ENCODE measurements around the gene MMD2.

Gene MMD2

GRCh38 chr7:4866528-4867496, 92.2 kb downstream of the MMD2 start:
- no peak for DNase-seq

- no peak for DNase-seq
These were observed 96.8 kb downstream of the MMD2 start for GRCh38 chr7:4862156-4862555.

DNA sequence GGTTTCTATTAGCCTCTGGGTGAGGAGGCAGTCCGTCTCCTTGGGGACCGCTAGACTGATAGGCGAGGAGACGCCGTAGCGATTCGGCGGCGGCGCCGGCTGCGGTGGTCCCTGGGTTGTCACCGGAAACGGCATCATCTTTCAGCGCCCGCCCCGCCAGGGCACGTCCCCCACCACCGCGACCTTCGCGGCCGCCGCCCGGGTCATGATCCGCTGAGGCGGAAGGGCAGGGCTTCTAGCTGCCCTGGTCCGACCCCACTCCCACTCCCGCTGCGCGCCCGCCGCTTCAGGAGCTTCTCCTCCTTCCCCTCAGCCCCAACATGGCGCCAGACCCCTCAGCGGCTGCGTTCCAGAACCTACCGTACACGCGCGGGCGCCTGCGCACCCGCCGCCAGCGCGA, 97.3 kb downstream of the MMD2 start, which contains the start of gene PAPOLB:
Gene PAPOLB, minus strand, starts transcription at position 358 of the 400 bp plus-strand sequence. Its CDS starts 220 bp downstream, at position 138.
- DNase-seq, result no peak

DNA sequence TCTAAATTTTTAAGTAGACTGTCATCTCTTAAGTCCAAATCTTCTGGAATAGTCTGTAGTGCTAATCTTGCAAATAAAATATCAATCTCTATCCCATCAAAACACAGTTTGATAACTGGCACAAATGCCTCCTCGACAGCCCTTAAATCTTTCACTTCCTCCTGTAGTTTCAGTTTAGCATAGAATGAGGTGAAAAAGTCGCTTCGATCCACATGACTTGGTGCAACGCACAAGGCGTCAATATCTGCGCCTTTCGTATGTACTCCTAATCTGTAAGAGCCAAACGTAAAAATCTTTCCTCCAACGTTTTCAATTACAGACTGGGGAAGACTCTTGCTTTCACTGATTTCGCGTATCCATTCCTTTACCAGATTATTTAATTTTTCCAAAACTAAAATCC, 97.8 kb downstream of the MMD2 start:
- DNase-seq, result no peak

GRCh38 chr7:4857189-4857588, 101.8 kb downstream of the MMD2 start:
- no peak for DNase-seq

DNA sequence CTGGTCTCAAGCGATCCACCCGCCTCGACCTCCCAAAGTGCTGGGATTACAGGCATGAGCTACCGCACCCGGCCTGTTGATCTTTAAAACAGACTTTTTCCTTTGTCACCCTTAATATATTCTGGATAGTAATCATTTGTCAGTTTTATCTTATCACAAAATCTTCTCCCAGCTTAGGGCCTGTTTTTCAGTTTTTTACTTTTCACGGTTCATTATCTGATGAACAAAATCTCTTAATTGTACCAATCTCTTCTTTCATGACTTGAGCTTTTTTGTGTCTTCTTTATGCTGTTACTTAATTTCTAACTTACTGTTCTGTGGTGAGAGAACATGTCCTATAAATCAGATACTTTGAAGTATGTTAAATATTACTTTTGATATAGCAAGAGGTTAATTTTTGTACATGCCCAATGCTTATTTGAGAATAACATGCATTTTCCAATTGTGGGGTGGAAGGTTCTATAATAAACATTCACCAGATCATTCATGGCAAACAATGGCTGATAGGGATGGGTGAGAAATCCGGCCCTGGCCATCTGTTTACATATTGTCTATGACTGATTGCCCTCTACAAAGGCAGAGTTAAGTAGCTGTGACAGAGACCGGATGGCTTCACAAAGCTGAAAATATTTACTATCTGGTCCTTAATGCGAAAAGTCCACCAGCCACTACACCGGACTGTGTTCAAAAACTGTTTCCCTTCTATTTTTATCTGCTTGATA, 102.5 kb downstream of the MMD2 start:
- peak; percentile 12 for DNase-seq

Measured in DMS153 (cell line).